ENCODE results near the gene MAML2.

DNA sequence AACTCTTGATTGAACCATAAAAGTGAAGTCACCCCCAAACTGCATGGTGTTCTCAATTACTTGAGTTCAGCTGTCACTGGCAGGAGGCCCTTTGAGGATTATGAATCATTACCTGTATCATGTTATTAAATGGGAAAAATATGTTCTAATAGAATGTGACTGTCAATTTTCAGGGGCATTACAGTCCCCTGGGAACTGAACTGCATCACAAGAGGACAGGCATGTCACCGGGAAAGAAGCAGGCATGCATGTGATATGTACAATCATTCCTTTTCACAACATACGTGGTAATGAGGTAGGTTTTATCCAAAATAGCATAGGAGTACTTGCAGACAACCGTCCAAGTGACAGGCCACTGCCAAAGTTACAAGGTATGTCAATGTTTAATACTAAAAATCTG lies 165.8 kb downstream of the MAML2 start:
- TF ChIP-seq, protein P1, sequence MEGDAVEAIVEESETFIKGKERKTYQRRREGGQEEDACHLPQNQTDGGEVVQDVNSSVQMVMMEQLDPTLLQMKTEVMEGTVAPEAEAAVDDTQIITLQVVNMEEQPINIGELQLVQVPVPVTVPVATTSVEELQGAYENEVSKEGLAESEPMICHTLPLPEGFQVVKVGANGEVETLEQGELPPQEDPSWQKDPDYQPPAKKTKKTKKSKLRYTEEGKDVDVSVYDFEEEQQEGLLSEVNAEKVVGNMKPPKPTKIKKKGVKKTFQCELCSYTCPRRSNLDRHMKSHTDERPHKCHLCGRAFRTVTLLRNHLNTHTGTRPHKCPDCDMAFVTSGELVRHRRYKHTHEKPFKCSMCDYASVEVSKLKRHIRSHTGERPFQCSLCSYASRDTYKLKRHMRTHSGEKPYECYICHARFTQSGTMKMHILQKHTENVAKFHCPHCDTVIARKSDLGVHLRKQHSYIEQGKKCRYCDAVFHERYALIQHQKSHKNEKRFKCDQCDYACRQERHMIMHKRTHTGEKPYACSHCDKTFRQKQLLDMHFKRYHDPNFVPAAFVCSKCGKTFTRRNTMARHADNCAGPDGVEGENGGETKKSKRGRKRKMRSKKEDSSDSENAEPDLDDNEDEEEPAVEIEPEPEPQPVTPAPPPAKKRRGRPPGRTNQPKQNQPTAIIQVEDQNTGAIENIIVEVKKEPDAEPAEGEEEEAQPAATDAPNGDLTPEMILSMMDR (conservative IDR thresholded peaks at IDR 0.05; ENCODE audit: low read depth in 2 of 2), result no peak
- TF ChIP-seq POLR2AphosphoS5 (IDR thresholded peaks at IDR 0.05; ENCODE audit: low read depth) (no peak), EZH2 (IDR thresholded peaks at IDR 0.05; ENCODE audit: low read depth, unreplicated experiment) (no peak)

All from GM23338 (cell line).